ENCODE data around the gene FAM149B1.

DNA sequence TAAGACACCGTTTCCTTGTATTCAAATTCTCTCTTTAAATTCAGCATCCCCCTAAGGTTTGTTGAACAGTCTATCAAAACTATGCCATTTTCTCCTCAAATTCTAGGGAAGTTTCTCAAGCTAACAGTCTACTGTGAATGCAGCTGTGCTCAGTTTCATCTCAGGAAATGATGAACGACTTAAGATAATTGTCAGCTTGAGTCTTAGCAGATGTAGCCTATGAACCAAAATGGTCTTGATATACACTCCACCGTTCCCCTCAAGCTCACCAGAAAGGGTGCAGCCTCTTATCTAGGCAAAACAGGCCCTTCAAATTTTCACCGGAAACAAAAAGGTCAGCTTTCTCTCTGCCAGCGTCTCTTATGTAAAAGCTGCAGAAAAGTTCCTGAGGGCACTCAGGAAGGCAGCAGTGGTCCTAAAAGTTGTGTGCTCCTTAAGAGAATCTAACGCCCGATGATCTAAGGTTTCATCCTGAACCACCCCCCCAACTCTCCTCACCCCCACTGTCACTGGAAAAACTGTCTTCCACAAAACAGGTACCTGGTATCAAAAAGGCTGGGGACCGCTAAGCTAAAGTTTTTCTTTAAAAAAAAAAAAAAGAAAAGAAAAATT is 77.1 kb downstream of the FAM149B1 start:
- TF ChIP-seq CTCF (IDR thresholded peaks at IDR 0.05) = no peak
- no peak for TF ChIP-seq POLR2A (IDR thresholded peaks at IDR 0.05)
